HG02884 (cell line): Measurements from ENCODE around the gene PCDHGC3.
"Not testable (repeated sequence)": the region's sequence is repeated elsewhere in the genome, so short reads cannot be mapped to it uniquely, and the experiment has no call there.

Source experiments
- ATAC-seq: cut with Tn5 transposase; IDR thresholded peaks from one replicate; pipeline ENCODE4 v1.9.1; 2021; ENCODE audit warnings: mild to moderate bottlenecking, moderate library complexity; ENCODE audit not compliant: unreplicated experiment

Gene PCDHGC3

DNA sequence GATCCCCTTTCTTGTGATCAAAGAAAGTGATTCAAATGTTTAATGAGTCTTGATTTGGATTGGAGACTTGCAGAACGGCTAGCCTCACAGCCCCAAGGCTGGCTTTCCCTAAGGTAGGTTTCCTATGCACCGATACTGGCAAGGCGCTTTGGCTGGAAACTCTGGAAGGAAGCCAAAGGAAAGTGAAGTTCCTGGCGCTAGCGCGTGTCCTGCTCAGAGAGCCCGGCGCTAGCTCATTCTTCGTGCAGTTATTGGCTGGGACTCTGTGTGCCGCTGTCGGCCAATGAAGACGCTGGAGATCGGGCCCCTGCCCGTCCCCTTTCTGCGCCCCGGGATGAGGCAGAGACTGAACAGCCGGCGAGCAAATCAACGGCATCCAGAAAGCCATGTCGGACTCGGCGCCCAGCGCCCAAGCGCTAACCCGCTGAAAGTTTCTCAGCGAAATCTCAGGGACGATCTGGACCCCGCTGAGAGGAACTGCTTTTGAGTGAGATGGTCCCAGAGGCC is at the start of gene PCDHGC3:
TSS of gene PCDHGC3 (plus strand) at position 342 of the 507 bp plus-strand sequence. CDS start at position 493, 151 bp downstream.
- peak; percentile 96 for ATAC-seq

DNA sequence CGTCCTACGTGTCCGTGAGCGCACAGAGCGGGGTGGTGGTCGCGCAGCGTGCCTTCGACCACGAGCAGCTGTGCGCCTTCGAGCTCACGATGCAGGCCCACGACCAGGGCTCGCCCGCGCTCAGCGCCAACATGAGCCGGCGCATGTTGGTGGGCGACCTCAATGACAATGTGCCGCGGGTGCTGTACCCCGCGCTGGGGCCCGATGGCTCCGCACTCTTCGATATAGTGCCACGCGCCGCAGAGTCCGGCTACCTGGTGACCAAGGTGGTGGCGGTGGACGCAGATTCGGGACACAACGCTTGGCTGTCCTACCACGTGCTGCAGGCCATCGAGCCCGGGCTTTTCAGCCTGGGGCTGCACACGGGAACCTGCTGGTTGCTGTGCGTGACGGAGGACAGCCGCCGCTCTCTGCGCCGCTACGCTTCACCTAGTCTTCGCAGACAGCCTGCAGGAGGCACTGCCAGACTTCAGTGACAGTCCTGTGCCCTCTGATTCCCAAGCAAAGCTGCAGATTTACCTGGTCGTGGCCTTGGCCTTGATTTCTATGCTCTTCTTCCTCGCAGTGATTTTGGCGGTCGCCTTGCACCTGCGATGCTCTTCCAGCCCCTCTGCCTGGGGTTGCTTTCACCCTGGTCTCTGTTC is 47.9 kb upstream of the PCDHGC3 start:
- no peak for ATAC-seq

DNA sequence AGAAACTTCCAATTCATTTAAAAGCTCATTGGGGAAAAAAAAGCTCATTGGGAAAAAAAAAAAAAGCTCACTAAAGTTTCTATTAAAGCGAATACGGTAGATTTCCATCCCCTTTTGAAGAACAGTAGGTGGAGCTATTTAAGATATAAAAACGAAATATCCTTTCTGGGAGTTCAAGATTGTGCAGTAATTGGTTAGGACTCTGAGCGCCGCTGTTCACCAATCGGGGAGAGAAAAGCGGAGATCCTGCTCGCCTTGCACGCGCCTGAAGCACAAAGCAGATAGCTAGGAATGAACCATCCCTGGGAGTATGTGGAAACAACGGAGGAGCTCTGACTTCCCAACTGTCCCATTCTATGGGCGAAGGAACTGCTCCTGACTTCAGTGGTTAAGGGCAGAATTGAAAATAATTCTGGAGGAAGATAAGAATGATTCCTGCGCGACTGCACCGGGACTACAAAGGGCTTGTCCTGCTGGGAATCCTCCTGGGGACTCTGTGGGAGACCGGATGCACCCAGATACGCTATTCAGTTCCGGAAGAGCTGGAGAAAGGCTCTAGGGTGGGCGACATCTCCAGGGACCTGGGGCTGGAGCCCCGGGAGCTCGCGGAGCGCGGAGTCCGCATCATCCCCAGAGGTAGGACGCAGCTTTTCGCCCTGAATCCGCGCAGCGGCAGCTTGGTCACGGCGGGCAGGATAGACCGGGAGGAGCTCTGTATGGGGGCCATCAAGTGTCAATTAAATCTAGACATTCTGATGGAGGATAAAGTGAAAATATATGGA is 45.2 kb upstream of the PCDHGC3 start, which contains the start of gene PCDHGA12:
TSS of gene PCDHGA12 (plus strand) at position 176 of the 782 bp plus-strand sequence. CDS start at position 429, 253 bp downstream.
- ATAC-seq = peak; percentile 93

DNA sequence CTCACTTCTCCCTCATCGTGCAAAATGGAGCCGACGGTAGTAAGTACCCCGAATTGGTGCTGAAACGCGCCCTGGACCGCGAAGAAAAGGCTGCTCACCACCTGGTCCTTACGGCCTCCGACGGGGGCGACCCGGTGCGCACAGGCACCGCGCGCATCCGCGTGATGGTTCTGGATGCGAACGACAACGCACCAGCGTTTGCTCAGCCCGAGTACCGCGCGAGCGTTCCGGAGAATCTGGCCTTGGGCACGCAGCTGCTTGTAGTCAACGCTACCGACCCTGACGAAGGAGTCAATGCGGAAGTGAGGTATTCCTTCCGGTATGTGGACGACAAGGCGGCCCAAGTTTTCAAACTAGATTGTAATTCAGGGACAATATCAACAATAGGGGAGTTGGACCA is 44.5 kb upstream of the PCDHGC3 start:
- peak; percentile 42 for ATAC-seq

DNA sequence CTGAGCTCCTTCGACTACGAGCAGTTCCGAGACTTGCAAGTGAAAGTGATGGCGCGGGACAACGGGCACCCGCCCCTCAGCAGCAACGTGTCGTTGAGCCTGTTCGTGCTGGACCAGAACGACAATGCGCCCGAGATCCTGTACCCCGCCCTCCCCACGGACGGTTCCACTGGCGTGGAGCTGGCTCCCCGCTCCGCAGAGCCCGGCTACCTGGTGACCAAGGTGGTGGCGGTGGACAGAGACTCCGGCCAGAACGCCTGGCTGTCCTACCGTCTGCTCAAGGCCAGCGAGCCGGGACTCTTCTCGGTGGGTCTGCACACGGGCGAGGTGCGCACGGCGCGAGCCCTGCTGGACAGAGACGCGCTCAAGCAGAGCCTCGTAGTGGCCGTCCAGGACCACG is 43.5 kb upstream of the PCDHGC3 start:
- ATAC-seq = not testable (repeated sequence)

DNA sequence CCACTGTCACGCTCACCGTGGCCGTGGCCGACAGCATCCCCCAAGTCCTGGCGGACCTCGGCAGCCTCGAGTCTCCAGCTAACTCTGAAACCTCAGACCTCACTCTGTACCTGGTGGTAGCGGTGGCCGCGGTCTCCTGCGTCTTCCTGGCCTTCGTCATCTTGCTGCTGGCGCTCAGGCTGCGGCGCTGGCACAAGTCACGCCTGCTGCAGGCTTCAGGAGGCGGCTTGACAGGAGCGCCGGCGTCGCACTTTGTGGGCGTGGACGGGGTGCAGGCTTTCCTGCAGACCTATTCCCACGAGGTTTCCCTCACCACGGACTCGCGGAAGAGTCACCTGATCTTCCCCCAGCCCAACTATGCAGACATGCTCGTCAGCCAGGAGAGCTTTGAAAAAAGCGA is 43.0 kb upstream of the PCDHGC3 start:
- ATAC-seq = not testable (repeated sequence)

DNA sequence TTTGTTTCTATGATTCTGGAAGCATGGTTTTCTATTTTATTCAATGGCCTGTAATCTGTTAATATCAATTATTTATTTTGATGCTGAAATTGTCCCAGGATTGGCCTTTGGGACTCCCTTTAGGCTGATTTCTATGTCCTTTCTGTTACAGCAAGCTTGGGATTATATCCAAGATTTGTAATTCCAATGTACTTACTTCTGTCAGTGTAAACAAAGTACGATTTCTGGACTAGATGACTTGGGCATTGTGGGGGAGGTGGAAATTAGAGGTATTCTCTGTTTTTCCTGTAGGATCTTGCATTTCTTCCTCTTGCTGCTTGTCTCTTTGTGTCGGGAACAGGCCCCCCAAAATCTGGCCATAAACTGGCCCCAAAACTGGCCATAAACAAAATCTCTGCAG is 41.8 kb upstream of the PCDHGC3 start:
- no peak for ATAC-seq

DNA sequence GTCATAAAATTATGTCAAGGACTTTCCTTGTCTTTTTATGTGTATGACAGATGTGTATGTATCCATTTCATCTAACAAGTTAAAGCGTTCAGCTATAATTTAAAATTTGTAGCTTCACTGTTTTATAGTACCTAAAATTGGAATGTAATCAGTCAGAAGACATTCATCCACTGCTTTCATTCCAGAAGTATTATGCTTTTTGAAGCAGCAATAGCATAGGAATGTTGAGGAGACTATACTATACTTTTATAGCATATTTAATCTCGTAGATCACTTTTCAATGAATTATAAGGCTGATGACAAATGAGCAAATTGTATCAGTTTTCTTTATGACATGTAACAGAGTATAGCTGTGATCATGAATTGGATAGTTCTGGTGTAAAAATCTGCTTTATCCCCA is 38.5 kb upstream of the PCDHGC3 start:
- ATAC-seq = no peak

DNA sequence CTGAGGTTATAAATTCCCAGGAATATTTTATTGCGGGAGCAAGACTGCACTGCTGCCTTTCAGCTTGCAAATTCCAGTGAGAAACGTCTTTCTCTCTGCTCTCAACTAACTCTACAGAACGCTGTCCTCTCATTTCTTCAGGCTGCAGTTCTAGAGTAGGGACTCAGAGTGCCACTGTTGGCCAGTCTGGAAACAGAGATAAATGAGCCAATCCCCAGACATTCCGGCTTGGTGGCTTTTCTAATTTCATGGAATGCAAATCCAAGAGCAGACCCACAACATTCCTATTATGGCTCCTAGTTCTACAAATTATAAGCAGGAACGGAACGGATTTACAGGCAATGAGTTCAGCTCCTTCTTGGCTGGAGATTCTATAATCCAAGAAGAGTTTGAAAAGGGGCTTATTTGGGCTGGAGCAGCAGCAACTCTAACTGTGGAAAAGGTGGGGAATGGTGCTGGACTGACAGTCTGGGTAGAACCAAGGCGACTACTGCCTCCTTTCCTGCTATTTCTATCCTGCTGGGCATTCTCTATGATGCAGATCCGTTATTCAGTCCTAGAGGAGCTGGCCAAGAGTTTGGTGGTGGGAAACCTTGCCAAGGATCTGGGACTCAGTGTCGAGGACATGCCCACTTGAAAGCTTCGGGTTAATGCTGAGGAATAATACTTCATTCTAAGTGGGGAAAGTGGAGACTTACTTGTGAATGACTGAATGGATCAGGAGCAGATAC is 36.2 kb upstream of the PCDHGC3 start:
- no peak for ATAC-seq

DNA sequence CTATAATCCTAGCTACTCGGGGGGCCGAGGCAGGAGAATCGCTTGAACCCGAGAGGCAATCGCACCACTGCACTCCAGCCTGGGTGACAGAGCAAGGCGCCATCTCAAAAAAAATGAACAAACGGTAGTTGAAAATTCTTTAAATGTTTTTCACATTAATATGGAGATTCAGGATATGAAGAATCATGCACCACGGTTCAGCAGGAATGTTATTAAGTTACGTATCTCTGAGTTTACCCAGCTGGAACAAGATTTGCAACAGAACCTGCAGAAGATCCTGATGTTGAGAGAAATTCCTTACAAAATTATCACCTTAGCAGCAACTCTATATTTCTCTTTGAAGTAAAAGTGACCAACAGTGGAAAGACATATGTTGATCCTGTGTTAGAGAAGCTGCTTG is 35.4 kb upstream of the PCDHGC3 start:
- ATAC-seq = no peak

DNA sequence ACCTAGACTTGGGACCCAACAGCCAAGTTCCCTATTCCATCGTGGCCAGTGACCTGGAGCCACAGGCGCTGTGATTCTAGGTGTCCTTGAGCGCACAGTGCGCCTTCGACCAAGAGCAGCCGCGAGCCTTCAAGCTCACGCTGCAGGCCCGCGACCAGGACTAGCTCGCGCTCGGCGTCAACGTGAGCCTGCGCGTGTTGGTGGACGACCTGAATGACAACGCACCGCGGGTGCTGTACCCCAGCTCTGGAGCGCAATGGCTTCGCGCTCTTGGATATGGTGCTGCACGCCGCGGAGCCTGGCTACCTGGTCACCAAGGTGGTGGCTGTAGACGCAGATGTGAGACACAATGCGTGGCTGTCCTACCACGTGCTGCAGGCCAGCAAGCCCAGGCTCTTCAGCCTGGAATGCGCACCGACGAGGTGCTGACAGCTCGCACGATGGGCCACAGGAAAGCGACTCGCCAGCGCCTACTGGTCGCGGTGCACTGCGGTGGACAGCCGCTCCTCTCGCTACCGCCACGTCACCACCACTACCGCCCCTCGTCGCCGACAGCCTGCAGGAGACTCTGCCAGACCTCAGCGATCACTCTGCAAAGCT is 34.1 kb upstream of the PCDHGC3 start:
- no peak for ATAC-seq

DNA sequence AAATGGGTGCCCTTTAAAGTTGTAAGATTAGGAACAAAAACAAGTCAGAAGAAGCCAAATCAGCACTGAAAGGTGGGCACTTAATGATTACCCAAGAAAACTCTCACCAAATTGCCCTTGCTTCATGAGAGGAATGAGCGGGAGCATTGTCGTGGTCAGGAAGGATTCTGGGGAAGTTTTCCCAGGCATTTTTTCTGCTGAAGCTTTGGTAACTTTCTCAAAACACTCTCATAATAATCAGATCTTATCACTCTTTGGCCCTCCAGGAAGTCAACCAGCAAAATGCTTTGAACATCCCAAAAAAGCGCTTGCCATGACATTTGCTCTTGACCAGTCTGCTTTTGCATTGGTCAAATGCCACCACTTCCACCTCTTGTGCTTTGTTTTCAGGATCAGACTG is 10.4 kb upstream of the PCDHGC3 start:
- no peak for ATAC-seq

DNA sequence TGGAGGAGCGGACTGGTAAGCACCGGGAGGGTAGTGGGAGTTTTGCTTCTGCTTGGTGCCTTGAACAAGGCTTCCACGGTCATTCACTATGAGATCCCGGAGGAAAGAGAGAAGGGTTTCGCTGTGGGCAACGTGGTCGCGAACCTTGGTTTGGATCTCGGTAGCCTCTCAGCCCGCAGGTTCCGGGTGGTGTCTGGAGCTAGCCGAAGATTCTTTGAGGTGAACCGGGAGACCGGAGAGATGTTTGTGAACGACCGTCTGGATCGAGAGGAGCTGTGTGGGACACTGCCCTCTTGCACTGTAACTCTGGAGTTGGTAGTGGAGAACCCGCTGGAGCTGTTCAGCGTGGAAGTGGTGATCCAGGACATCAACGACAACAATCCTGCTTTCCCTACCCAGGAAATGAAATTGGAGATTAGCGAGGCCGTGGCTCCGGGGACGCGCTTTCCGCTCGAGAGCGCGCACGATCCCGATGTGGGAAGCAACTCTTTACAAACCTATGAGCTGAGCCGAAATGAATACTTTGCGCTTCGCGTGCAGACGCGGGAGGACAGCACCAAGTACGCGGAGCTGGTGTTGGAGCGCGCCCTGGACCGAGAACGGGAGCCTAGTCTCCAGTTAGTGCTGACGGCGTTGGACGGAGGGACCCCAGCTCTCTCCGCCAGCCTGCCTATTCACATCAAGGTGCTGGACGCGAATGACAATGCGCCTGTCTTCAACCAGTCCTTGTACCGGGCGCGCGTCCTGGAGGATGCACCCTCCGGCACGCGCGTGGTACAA is 556 bp downstream of the PCDHGC3 start:
- peak; percentile 18 for ATAC-seq

DNA sequence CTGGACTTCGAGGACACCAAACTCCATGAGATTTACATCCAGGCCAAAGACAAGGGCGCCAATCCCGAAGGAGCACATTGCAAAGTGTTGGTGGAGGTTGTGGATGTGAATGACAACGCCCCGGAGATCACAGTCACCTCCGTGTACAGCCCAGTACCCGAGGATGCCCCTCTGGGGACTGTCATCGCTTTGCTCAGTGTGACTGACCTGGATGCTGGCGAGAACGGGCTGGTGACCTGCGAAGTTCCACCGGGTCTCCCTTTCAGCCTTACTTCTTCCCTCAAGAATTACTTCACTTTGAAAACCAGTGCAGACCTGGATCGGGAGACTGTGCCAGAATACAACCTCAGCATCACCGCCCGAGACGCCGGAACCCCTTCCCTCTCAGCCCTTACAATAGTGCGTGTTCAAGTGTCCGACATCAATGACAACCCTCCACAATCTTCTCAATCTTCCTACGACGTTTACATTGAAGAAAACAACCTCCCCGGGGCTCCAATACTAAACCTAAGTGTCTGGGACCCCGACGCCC is 1.3 kb downstream of the PCDHGC3 start:
- no peak for ATAC-seq

DNA sequence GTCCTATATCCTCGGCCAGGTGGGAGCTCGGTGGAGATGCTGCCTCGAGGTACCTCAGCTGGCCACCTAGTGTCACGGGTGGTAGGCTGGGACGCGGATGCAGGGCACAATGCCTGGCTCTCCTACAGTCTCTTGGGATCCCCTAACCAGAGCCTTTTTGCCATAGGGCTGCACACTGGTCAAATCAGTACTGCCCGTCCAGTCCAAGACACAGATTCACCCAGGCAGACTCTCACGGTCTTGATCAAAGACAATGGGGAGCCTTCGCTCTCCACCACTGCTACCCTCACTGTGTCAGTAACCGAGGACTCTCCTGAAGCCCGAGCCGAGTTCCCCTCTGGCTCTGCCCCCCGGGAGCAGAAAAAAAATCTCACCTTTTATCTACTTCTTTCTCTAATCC is 2.0 kb downstream of the PCDHGC3 start:
- ATAC-seq = no peak

DNA sequence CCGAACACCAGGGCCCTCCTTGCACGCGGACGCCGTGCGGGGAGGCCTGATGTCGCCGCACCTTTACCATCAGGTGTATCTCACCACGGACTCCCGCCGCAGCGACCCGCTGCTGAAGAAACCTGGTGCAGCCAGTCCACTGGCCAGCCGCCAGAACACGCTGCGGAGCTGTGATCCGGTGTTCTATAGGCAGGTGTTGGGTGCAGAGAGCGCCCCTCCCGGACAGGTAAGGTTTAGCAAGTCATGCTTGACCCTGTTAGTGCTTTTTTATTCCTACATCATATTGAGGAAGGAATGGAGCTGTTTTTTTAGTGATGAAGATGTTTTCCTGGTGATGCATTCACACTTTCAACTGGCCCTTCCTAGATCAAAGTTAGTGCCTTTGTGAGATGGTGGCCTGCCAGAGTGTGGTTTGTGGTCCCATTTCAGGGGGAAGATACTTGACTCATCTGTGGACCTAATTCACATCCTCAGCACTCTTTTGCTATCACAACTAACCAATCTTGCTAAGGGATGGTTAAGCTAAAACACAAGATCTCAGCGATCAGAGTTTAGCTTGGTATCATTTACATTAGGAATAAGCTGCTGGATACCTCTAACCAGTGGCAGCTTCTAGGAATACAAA is 2.7 kb downstream of the PCDHGC3 start:
- ATAC-seq = no peak

DNA sequence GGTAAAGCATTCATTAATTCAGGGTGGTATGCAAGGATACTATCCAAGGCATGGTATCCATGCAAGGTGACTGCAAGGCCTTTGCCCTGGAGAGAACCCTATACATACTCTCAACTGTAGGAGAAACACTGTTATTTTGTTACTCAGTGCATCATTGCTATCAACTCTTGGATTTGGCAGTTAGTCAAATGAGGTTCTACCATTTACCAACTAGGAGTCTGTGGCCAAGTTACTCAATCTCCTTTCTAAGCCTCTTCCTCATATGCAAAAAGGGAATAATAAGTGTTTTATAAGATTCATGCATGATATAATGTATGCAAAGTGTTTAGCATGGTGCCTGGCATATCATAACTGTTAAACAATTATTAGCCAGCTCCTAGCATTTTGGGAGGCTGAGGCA is 4.0 kb downstream of the PCDHGC3 start:
- ATAC-seq = no peak

DNA sequence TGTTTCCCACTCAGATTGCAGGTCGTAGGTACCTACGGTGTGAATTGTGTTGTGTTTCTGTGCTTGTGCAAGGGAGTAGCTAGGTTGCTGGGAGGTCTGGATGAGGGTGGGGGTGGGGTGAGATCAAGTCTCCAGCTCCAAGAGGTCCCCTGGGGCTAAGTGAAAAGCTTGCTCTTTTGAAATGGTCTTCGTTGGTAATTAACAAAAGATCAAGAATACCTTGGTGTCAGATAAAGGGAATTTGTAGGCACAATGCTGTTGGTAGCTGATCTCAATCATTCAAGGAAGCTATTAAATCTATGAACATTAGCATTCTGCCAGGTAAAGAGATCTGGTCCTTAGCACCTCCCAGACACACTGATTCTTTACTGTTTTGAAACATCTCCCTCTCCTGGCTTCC is 8.1 kb downstream of the PCDHGC3 start:
- no peak for ATAC-seq

DNA sequence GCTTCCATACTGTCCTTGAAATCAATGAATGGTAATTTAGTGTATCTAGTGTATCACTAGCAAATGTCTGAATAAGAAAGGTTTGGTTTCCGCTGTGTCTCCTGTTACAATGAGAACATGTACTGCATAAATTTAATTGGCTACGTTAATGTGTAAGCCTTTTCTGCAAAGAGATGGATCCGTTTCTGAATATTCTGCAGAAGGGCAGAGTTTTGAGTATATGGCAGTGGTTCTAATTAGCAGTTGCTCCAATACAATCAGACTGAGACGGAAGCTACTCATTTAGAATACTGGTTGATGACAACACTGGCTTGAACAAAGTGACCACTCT is 8.5 kb downstream of the PCDHGC3 start:
- ATAC-seq = no peak
